Transverse colon (tissue), 4 donors: ENCODE data around the gene CRAT. TPM values are rescaled to one million over a fixed set of nuclear protein-coding genes. Genes with fewer than 3 reads are reported as not detected.
"Not testable (repeated sequence)": the region's sequence is repeated elsewhere in the genome, so short reads cannot be mapped to it uniquely, and the experiment has no call there.

ENCODE experiments used
- DNase-seq: peaks from one replicate; pipeline ENCODE4 v3.0.0-alpha.2; 2019
- H3K27ac ChIP-seq, 4 donors: fragments of 200-600 bp; sonication (generic); 2 replicates each; pipeline ENCODE4 v1.5.1; 2016 to 2018; ENCODE audit warnings: inconsistent platforms in 4 of 4
- H3K27me3 ChIP-seq: fragments of 200-600 bp; sonication (generic); 2 replicates; pipeline ENCODE4 v1.5.1; 2017; ENCODE audit warnings: inconsistent platforms
- H3K36me3 ChIP-seq, 4 donors: fragments of 200-600 bp; sonication (generic); 2 replicates each; pipeline ENCODE4 v1.5.1; 2017 to 2019; ENCODE audit warnings: inconsistent platforms in 4 of 4
- H3K4me1 ChIP-seq, 4 donors: fragments of 200-600 bp; sonication (generic); 2 replicates each; pipeline ENCODE4 v1.5.1; 2017 to 2020; ENCODE audit warnings: inconsistent platforms in 4 of 4
- H3K4me3 ChIP-seq, 4 donors: fragments of 200-600 bp; sonication (generic); 1 replicate in 1 of 4; 2 replicates in 3 of 4; pipeline versions ENCODE4 v1.5.1 to v1.6.1; 2017 to 2019; ENCODE audit warnings: inconsistent platforms in 4 of 4
- H3K9me3 ChIP-seq, 2 donors: fragments of 200-600 bp; sonication (generic); 2 replicates each; pipeline ENCODE4 v1.5.1; 2017 to 2019; ENCODE audit warnings: inconsistent platforms in 2 of 2
- CTCF ChIP-seq, 5 experiments: fragments of 200-600 bp in 3 of 5; fragments of 450-650 bp in 2 of 5; sonication (generic) in 3 of 5; IDR thresholded peaks; 1 replicate in 2 of 5; 2 replicates in 3 of 5; pipeline ENCODE4 v1.5.1; 2016 to 2017; ENCODE audit warnings: antibody characterized with exemption in 5 of 5, inconsistent platforms in 3 of 5, mild to moderate bottlenecking in 2 of 5, moderate library complexity in 1 of 5
- EP300 ChIP-seq: sonication (generic); formaldehyde crosslinking; IDR thresholded peaks from one replicate; pipeline ENCODE4 v1.6.1; 2017; ENCODE audit warnings: antibody characterized with exemption, low read depth
- POLR2A ChIP-seq: fragments of 450-650 bp; IDR thresholded peaks from one replicate; pipeline ENCODE4 v1.6.1; 2016; ENCODE audit warnings: antibody characterized with exemption, mild to moderate bottlenecking, moderate library complexity
- POLR2AphosphoS5 ChIP-seq, 3 donors: sonication (generic); formaldehyde crosslinking; IDR thresholded peaks; one replicate each; pipeline ENCODE4 v1.6.1; 2016; ENCODE audit warnings: antibody characterized with exemption in 3 of 3
- WGBS, 2 donors: methylation state at CpG; one replicate each; pipeline ENCODE4 v1.1.5; 2018; ENCODE audit warnings: low coverage in 1 of 2; 5-methylcytosine and 5-hydroxymethylcytosine counted together
- in situ Hi-C, 4 donors: fragments of 200-750 bp; cut with MboI; loops; one replicate each; pipeline versions ENCODE4 v1.15.0 to v1.15.1; 2017; ENCODE audit warnings: low sequenced_read_pairs in 3 of 4, low pct_ligation_motif_present in 1 of 4, low pct_unique_long_range_greater_than_20kb in 1 of 4
- intact Hi-C: fragments of 100-400 bp; cut with DNase I; formaldehyde crosslinking; loops from one replicate; pipeline ENCODE4 v1.15.1; 2023; ENCODE audit warnings: low total_unique reads
- total RNA-seq, 4 donors: library from RNA; depleted of rRNA; stranded (reverse); fragments of >200 nt; gene quantifications; one replicate each; pipeline ENCODE4 v1.1.0, GENCODE V29; 2016

CRAT gene
- total RNA-seq, 4 donors from 2014 or later, result 124 to 161 (median 136) TPM

- intact Hi-C loops (no loop called here), in situ Hi-C loops (loop anchor here in 2 of 4 donors (25.0 kb wide), 1 partner anchor 662 kb away; no protein-coding TSS in a partner anchor)
- Histone ChIP-seq H3K4me3 (no peak overlapping the region), H3K4me1 (no peaks in the 10 kb centered on the region), H3K27ac (no peak overlapping the region), H3K27me3 (no peaks in the 10 kb centered on the region), H3K36me3 (peaks cover 0 to 33% (median 10%) of the 10 kb centered on the region in 4 donors), H3K9me3 (no peaks in the 10 kb centered on the region)
- TF ChIP-seq POLR2AphosphoS5 (IDR thresholded peaks at IDR 0.05) (no peak), CTCF (IDR thresholded peaks at IDR 0.05) (no peak), EP300 (no peak), POLR2A (no peak)
- whole genome bisulfite sequencing, 2 donors, result 81% methylated on average over 8 of the region's 8 CpGs; no CpG with 5 or more reads in 1 of the 2 donors
- no peak for DNase-seq
Observed at GRCh38 chr9:129125478-129125877, 14.9 kb upstream of the CRAT start.

DNA sequence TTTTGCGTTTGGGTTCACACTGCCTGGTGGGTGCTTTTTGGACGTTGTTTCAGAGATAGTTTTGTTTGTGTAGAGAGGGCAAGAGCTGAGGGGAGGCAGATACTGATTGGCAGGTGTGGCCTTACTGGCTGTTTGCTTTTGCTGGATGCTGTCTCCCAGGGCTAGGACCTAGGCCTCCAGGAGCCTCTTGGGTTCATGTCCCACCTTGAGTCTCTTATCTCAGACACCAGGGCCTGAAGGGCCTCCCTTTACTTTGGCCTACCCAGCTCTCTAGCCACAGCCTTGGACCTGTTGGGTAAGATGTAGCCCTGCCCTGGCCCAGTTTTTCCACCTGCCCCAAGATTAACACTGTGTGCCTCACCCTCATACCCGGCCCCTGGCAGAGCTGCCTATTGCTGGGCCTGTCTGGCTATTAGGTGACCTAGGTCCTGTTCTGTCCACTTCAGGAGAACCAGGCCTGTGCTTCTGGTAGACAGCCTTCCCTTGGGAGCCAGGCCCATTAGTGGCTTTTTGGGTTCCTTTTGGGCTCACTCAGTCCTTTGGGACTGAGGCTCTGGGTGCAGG, 14.0 kb upstream of the CRAT start:
- no peaks in the 10 kb centered on the region for H3K4me1 ChIP-seq
- no peaks in the 10 kb centered on the region for H3K27me3 ChIP-seq
- WGBS, 2 donors, result 50 to 69% methylated on average over 2 to 3 of the region's 3 CpGs
- intact Hi-C loops (no loop called here), in situ Hi-C loops (loop anchor here in 2 of 4 donors (25.0 kb wide), 1 partner anchor 663 kb away; no protein-coding TSS in a partner anchor)
- DNase-seq, result no peak
- peaks cover 0 to 32% (median 10%) of the 10 kb centered on the region in 4 donors for H3K36me3 ChIP-seq
- no peak overlapping the region for H3K4me3 ChIP-seq
- no peak for TF ChIP-seq EP300
- TF ChIP-seq POLR2A, result no peak
- no peak for TF ChIP-seq POLR2AphosphoS5 (IDR thresholded peaks at IDR 0.05)
- no peak for TF ChIP-seq CTCF (IDR thresholded peaks at IDR 0.05)
- no peak overlapping the region for H3K27ac ChIP-seq
- no peaks in the 10 kb centered on the region for H3K9me3 ChIP-seq

DNA sequence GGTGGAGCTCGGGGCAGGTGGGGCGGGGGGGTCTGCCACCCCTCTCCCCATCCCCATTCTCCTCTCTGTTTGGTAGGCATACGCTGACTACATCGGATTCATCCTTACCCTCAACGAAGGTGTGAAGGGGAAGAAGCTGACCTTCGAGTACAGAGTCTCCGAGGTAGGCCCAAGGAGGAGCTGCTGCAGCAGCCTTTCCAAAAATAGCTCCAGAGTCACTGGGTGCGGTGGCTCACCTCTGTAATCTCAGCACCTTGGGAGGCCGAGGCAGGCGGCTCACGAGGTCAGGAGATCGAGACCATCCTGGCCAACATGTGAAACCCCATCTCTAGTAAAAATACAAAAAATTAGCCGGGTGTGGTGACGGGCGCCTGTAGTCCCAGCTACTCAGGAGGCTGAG, 12.4 kb upstream of the CRAT start:
- H3K36me3 ChIP-seq, result peaks cover 0 to 32% (median 10%) of the 10 kb centered on the region in 4 donors
- H3K4me3 ChIP-seq, H3K9me3 ChIP-seq, in situ Hi-C loops, H3K4me1 ChIP-seq, intact Hi-C loops, DNase-seq, H3K27me3 ChIP-seq, H3K27ac ChIP-seq: not testable (repeated sequence)
- 93 to 100% methylated on average over 3 to 15 of the region's 15 CpGs for WGBS, 2 donors

GRCh38 chr9:129122133-129122532, 11.5 kb upstream of the CRAT start:
- Histone ChIP-seq H3K9me3 (no peaks in the 10 kb centered on the region), H3K27me3 (no peaks in the 10 kb centered on the region), H3K36me3 (peaks cover 0 to 32% (median 10%) of the 10 kb centered on the region in 4 donors), H3K27ac (no peak overlapping the region), H3K4me1 (no peaks in the 10 kb centered on the region), H3K4me3 (no peak overlapping the region)
- TF ChIP-seq POLR2A (no peak), POLR2AphosphoS5 (IDR thresholded peaks at IDR 0.05) (no peak), CTCF (IDR thresholded peaks at IDR 0.05) (no peak), EP300 (no peak)
- no peak for DNase-seq
- intact Hi-C loops (no loop called here), in situ Hi-C loops (no loop called here)
- WGBS, 2 donors, result 93% methylated on average over 1 of the region's 1 CpG; no CpG with 5 or more reads in 1 of the 2 donors

DNA sequence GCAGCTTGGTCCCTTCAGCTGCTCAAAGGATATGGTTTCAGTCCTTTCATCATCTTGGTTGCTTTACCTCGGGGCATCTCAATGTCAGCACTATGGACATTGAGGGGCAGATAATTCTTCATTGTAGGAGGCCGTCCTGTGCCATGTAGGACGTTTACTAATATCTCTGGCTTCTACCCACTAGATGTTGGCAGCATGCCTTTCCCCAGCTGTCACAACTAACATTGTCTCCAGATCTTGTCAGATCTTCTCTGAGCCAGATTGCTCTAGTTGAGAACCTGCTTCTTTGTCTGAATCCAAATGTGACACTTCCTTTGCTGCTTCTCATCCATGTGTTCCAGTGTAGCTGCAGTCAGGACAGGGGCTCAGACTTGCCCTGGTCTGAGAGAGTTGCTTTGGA, 10.9 kb upstream of the CRAT start:
- H3K36me3 ChIP-seq, result peaks cover 0 to 32% (median 10%) of the 10 kb centered on the region in 4 donors
- intact Hi-C loops (no loop called here), in situ Hi-C loops (no loop called here)
- DNase-seq, result no peak
- H3K4me1 ChIP-seq, result no peaks in the 10 kb centered on the region
- no peaks in the 10 kb centered on the region for H3K9me3 ChIP-seq
- no peak overlapping the region for H3K27ac ChIP-seq
- 50 to 70% methylated on average over 1 to 3 of the region's 3 CpGs for WGBS, 2 donors
- TF ChIP-seq CTCF (IDR thresholded peaks at IDR 0.05), result no peak
- no peak for TF ChIP-seq POLR2A
- TF ChIP-seq POLR2AphosphoS5 (IDR thresholded peaks at IDR 0.05), result no peak
- TF ChIP-seq EP300, result no peak
- no peaks in the 10 kb centered on the region for H3K27me3 ChIP-seq
- H3K4me3 ChIP-seq, result no peak overlapping the region
